B cell (primary cell): ENCODE measurements around the gene LRG1. TPM values are rescaled to one million over a fixed set of nuclear protein-coding genes. Genes with fewer than 3 reads are reported as not detected.

Source experiments
- ATAC-seq: fragments of 200-7000 bp; cut with Tn5 transposase; one replicate; pipeline ENCODE4 v1.10.0; 2021; ENCODE audit warnings: low read depth, mild to moderate bottlenecking, moderate number of reproducible peaks, moderate library complexity
- CTCF ChIA-PET: fragments of 350-600 bp; sonication (Branson Sonifier 250); formaldehyde crosslinking; loops from one replicate; lab custom pipeline; 2021; ENCODE audit warnings: antibody characterized with exemption, inconsistent platforms; lab: Charles Lee
- POLR2A ChIA-PET: fragments of 350-600 bp; sonication (Branson Sonifier 250); formaldehyde crosslinking; loops from one replicate; lab custom pipeline; 2021; ENCODE audit warnings: antibody characterized with exemption; lab: Charles Lee
- DNase-seq: peaks from one replicate; pipeline ENCODE4 v3.0.0; 2013
- H2AFZ ChIP-seq: 2 replicates; pipeline ENCODE4 v1.6.1; 2012; ENCODE audit warnings: mild to moderate bottlenecking, low read depth, low read length; ENCODE audit not compliant: insufficient read depth, poor library complexity, severe bottlenecking
- H3K27ac ChIP-seq, 2 donors: 1 replicate in 1 of 2; 2 replicates in 1 of 2; pipeline ENCODE4 v1.5.1; 2012 to 2013; ENCODE audit warnings: low read length in 2 of 2, mild to moderate bottlenecking in 2 of 2, moderate library complexity in 1 of 2
- H3K27me3 ChIP-seq, 4 experiments: fragments of 200-600 bp in 1 of 4; sonication (generic) in 1 of 4; replicated peaks in 1 of 4; 1 replicate in 2 of 4; 2 replicates in 2 of 4; pipeline versions ENCODE4 v1.6.1 to v1.7.0; 2013 to 2016; ENCODE audit warnings: low read length in 3 of 4, mild to moderate bottlenecking in 2 of 4, mixed read lengths in 1 of 4, moderate library complexity in 1 of 4; ENCODE audit not compliant: insufficient read depth in 4 of 4, control insufficient read depth in 3 of 4; ENCODE audit errors: control extremely low read depth in 1 of 4
- H3K36me3 ChIP-seq, 2 experiments: replicated peaks in 1 of 2; 1 replicate in 1 of 2; 2 replicates in 1 of 2; pipeline versions ENCODE4 v1.6.1 to v1.7.1; 2013; ENCODE audit warnings: low read length in 1 of 2; ENCODE audit not compliant: insufficient read depth in 2 of 2, control insufficient read depth in 1 of 2; ENCODE audit errors: control extremely low read depth in 1 of 2, extremely low read depth in 1 of 2
- H3K4me1 ChIP-seq, 2 donors: fragments of 200-600 bp in 1 of 2; sonication (generic) in 1 of 2; 1 replicate in 1 of 2; 2 replicates in 1 of 2; pipeline versions ENCODE4 v1.5.1 to v1.6.1; 2013 to 2017; ENCODE audit warnings: low read length in 2 of 2; ENCODE audit not compliant: control insufficient read depth in 2 of 2, insufficient read depth in 2 of 2
- H3K4me2 ChIP-seq: replicated peaks from 2 replicates; pipeline ENCODE3; 2012; ENCODE audit warnings: mild to moderate bottlenecking, low read depth, low read length; ENCODE audit not compliant: poor library complexity, severe bottlenecking
- H3K4me3 ChIP-seq, 5 experiments: fragments of 200-600 bp in 1 of 5; sonication (generic) in 1 of 5; 1 replicate in 3 of 5; 2 replicates in 2 of 5; pipeline versions ENCODE4 v1.5.1 to v1.7.0; 2011 to 2016; ENCODE audit warnings: low read length in 4 of 5, mild to moderate bottlenecking in 4 of 5, low read depth in 2 of 5, control low read depth in 1 of 5, moderate library complexity in 1 of 5; ENCODE audit not compliant: insufficient read depth in 1 of 5; ENCODE audit errors: control extremely low read depth in 1 of 5, extremely low read depth in 1 of 5
- H3K79me2 ChIP-seq: fragments of 200-600 bp; sonication (generic); one replicate; pipeline ENCODE4 v1.6.0; 2016; ENCODE audit warnings: low read length; ENCODE audit not compliant: control insufficient read depth, insufficient read depth
- H3K9ac ChIP-seq: fragments of 200-600 bp; sonication (generic); 2 replicates; pipeline ENCODE4 v1.6.1; 2017; ENCODE audit warnings: mild to moderate bottlenecking, low read length, moderate library complexity
- H3K9me3 ChIP-seq, 3 donors: one replicate each; pipeline versions ENCODE4 v1.6.1 to v1.7.1; 2013; ENCODE audit warnings: low read length in 2 of 3; ENCODE audit not compliant: control insufficient read depth in 2 of 3, insufficient read depth in 1 of 3; ENCODE audit errors: control extremely low read depth in 1 of 3
- H4K20me1 ChIP-seq: 2 replicates; pipeline ENCODE4 v1.6.0; 2012; ENCODE audit warnings: mild to moderate bottlenecking, low read length; ENCODE audit not compliant: insufficient read depth, control insufficient read depth, poor library complexity, severe bottlenecking
- H3K27ac Mint-ChIP-seq: one replicate; pipeline ENCODE4 v1.8.0; 2021; ENCODE audit warnings: mixed read lengths
- H3K27me3 Mint-ChIP-seq: one replicate; pipeline ENCODE4 v1.8.0; 2021; ENCODE audit warnings: mixed read lengths
- H3K4me1 Mint-ChIP-seq: one replicate; pipeline ENCODE4 v1.8.0; 2021; ENCODE audit warnings: mixed read lengths
- H3K4me3 Mint-ChIP-seq: one replicate; pipeline ENCODE4 v1.8.0; 2021; ENCODE audit warnings: mixed read lengths
- H3K9me3 Mint-ChIP-seq: one replicate; pipeline ENCODE4 v1.8.0; 2022; ENCODE audit warnings: mixed read lengths; ENCODE audit not compliant: insufficient read depth
- EZH2 ChIP-seq: IDR thresholded peaks from 2 replicates; pipeline ENCODE4 v1.6.1; 2012; ENCODE audit warnings: borderline replicate concordance, low read depth, mild to moderate bottlenecking, moderate library complexity, low read length; ENCODE audit not compliant: insufficient read depth, poor library complexity, severe bottlenecking
- WGBS: methylation state at CpG from one replicate; pipeline ENCODE4 v1.1.5; 2013; ENCODE audit warnings: missing lambda C conversion rate; ENCODE audit not compliant: insufficient coverage; 5-methylcytosine and 5-hydroxymethylcytosine counted together
- intact Hi-C: fragments of 100-400 bp; cut with micrococcal nuclease; formaldehyde crosslinking; loops from one replicate; pipeline ENCODE4 v1.10.0; 2022
- polyA plus RNA-seq: library from polyadenylated mRNA; depleted of rRNA; stranded (reverse); fragments of >200 nt; gene quantifications from 2 replicates; pipeline ENCODE4 v1.2.3, GENCODE V29; 2012
- total RNA-seq, 2 donors: library from RNA; stranded (reverse); fragments of 120-200 nt in 1 of 2; gene quantifications; 1 replicate in 1 of 2; 2 replicates in 1 of 2; pipeline versions ENCODE4 v1.2.3 to v1.2.4, GENCODE V29; 2013 to 2022
- TF ChIP-seq, protein P1 (sequence below): fragments of 200-600 bp; IDR thresholded peaks from one replicate; pipeline ENCODE4 v1.8.0; 2022; ENCODE audit warnings: antibody characterized with exemption, mild to moderate bottlenecking

The LRG1 gene
- total and polyA plus RNA-seq, 2 donors (not counting 1 experiment from before 2014, with no cell fraction given) = 0.21 to 0.27 TPM

DNA sequence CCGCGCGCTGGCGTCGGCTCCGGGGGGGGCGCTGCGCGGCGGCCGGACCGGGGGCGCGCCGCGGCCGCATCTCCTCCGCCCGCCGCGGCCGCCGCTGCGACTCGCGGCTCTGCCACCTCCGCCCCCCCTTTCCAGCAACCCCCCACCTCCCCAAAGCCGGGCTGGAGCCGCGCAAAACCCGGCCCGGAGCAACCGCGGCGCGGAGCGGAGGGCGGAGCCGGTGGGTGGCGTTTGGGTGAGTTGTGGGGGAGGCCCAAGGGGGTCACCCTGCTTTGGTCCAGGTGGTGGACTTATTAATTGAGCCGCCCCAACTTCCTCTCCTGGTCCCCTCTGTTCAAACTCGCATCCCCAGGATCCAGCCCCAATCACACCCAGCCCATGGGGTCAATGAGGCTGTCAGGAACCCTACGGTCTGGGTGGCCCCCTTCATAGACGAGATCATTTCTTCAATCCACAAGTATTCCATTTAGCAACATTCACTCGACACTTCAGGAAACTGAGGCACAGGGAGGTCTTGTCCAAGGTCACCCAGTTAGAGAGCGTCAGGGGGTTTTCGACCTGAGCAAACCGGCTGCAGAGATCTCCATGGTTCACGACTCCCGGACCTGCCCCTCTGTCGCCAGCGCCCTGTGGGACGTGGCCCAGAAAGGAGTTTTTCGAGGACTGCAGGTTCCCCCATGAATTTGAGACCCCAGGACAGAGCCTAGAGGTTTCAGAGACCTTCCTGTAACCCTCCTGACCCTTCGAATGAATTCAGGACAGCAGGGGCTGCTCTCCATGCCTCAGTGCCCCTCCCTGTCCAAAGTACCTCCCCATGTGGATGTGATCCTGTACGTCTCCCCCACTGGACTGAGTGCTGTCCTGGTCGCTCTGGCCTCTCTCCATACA is 42.1 kb upstream of the LRG1 start:
- intact Hi-C loops = no loop called here
- Histone ChIP-seq H3K36me3 (no peaks in the 10 kb centered on the region), H3K27ac (no peak overlapping the region), H3K27me3 (peaks cover 0 to 79% (median 45%) of the 10 kb centered on the region in 4 experiments), H3K9me3 (peaks cover 0 to 16% (median 0%) of the 10 kb centered on the region in 3 donors), H3K79me2 (no peaks in the 10 kb centered on the region), H3K9ac (no peak overlapping the region), H3K4me1 (peaks cover 15 to 18% of the 10 kb centered on the region in 2 donors), H3K4me2 (peak overlapping the region; percentile 35), H3K4me3 (no peak overlapping the region), H4K20me1 (no peaks in the 10 kb centered on the region), H2AFZ (no peak overlapping the region)
- TF ChIP-seq, protein P1, sequence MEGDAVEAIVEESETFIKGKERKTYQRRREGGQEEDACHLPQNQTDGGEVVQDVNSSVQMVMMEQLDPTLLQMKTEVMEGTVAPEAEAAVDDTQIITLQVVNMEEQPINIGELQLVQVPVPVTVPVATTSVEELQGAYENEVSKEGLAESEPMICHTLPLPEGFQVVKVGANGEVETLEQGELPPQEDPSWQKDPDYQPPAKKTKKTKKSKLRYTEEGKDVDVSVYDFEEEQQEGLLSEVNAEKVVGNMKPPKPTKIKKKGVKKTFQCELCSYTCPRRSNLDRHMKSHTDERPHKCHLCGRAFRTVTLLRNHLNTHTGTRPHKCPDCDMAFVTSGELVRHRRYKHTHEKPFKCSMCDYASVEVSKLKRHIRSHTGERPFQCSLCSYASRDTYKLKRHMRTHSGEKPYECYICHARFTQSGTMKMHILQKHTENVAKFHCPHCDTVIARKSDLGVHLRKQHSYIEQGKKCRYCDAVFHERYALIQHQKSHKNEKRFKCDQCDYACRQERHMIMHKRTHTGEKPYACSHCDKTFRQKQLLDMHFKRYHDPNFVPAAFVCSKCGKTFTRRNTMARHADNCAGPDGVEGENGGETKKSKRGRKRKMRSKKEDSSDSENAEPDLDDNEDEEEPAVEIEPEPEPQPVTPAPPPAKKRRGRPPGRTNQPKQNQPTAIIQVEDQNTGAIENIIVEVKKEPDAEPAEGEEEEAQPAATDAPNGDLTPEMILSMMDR = no peak
- no peak for TF ChIP-seq EZH2
- peak overlapping the region; percentile 52 for H3K4me3 Mint-ChIP-seq
- DNase-seq (no peak), ATAC-seq (no peak)
- peaks cover 14% of the 10 kb centered on the region for H3K4me1 Mint-ChIP-seq
- peaks cover 39% of the 10 kb centered on the region for H3K27me3 Mint-ChIP-seq
- H3K27ac Mint-ChIP-seq = no peak overlapping the region
- WGBS = 21% methylated on average over 32 of the region's 57 CpGs
- POLR2A ChIA-PET = no interaction called here
- CTCF ChIA-PET = no interaction called here
- H3K9me3 Mint-ChIP-seq = no peaks in the 10 kb centered on the region
